GM12875 (cell line): ENCODE measurements around the gene PTPDC1.
"Not testable (repeated sequence)": the region's sequence is repeated elsewhere in the genome, so short reads cannot be mapped to it uniquely, and the experiment has no call there.

Experiments
- H3K4me3 ChIP-seq: one replicate; pipeline ENCODE4 v1.5.1; 2011; ENCODE audit warnings: low read depth, low read length, control low read depth
- TF ChIP-seq, protein P1 (sequence below): IDR thresholded peaks from 2 replicates; pipeline ENCODE4 v1.5.1; 2011; ENCODE audit warnings: low read depth, mild to moderate bottlenecking, control low read depth, inconsistent platforms, low read length, moderate library complexity, borderline replicate concordance; ENCODE audit not compliant: insufficient read depth

Gene PTPDC1

GRCh38 chr9:94108584-94108983, 24.3 kb downstream of the PTPDC1 start:
- TF ChIP-seq, protein P1, sequence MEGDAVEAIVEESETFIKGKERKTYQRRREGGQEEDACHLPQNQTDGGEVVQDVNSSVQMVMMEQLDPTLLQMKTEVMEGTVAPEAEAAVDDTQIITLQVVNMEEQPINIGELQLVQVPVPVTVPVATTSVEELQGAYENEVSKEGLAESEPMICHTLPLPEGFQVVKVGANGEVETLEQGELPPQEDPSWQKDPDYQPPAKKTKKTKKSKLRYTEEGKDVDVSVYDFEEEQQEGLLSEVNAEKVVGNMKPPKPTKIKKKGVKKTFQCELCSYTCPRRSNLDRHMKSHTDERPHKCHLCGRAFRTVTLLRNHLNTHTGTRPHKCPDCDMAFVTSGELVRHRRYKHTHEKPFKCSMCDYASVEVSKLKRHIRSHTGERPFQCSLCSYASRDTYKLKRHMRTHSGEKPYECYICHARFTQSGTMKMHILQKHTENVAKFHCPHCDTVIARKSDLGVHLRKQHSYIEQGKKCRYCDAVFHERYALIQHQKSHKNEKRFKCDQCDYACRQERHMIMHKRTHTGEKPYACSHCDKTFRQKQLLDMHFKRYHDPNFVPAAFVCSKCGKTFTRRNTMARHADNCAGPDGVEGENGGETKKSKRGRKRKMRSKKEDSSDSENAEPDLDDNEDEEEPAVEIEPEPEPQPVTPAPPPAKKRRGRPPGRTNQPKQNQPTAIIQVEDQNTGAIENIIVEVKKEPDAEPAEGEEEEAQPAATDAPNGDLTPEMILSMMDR, result no peak
- H3K4me3 ChIP-seq, result no peak overlapping the region

- TF ChIP-seq, protein P1, result no peak
- no peak overlapping the region for H3K4me3 ChIP-seq
These were observed 26.6 kb downstream of the PTPDC1 start for GRCh38 chr9:94110821-94111252.

- TF ChIP-seq, protein P1, result no peak
- H3K4me3 ChIP-seq, result no peak overlapping the region
These were observed 27.2 kb downstream of the PTPDC1 start for GRCh38 chr9:94111446-94111845.

DNA sequence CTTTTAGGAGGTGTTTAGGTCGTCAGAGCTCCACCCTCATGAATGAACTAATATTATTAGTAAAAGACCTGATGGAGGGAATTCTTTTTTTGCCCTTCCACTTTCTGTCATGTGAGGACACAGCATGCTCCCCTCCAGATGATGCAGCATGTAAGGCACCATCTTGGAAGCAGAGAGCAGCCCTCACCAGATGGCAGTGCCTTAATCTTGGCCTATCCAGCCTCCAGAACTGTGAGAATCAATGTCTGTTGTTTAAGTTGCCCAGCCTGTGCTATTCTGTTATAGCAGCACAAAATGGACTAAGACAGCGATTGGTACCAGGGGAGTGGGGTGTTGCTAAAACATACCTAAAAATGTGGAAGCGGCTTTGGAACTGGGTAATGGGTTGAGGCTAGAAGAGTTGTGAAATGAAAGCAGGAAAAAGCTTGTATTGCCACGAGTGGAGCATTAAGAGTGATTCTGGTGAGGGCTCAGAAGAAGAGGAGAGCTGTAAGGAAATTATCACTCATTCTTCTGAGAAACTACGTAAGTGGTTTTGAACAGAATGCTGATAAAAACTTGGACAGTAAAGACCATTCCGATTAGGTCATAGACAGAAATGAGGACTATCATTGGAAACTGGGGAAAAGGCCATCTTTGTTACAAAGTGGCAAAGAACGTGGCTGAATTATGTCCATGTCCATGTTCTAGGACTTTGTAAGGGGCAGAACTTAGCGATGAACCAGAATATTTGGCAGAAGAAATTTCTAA, 28.6 kb downstream of the PTPDC1 start:
- TF ChIP-seq, protein P1, result no peak
- H3K4me3 ChIP-seq, result no peak overlapping the region

GRCh38 chr9:94120088-94120487, 35.8 kb downstream of the PTPDC1 start:
- not testable (repeated sequence) for H3K4me3 ChIP-seq

- no peak overlapping the region for H3K4me3 ChIP-seq
- TF ChIP-seq, protein P1, result no peak
These were observed 36.7 kb downstream of the PTPDC1 start for GRCh38 chr9:94120854-94121376.

DNA sequence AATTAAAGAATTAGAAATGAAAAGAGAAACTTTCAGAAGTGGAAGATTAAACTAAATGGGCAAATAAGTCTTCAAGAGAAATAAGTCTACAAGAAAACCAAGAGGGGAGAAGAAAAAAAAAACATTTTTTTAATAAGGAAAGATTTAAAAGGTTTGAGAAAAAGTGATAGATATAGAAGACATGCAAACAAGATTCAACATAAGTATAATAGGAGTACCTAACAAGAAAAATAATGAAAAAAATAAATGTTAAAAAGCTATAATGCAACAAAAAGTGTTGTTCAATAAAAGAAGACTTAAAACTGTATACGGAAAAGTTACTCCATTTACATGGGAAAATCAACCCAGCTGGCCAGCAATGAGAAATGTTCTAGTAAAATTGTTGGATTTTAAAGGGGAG, 42.6 kb downstream of the PTPDC1 start:
- TF ChIP-seq, protein P1, result no peak
- H3K4me3 ChIP-seq, result no peak overlapping the region

DNA sequence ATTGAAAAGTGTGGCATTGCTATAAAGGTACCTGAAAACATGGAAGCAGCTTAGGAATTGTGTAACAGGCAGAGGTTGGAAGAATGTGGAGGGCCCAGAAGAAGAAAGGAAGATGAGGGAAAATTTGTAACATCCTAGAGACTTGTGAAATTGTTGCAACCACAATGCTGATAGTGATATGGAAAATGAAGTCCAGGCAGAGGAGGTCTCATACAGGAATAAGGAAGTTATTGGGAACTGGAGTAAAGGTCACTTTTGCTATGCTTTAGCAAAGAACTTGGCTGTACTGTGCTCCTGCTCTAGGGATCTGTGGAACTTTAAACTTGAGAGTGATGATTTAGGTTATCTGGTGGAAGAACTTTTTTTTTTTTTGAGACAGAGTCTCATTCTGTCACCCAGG, 43.5 kb downstream of the PTPDC1 start:
- no peak overlapping the region for H3K4me3 ChIP-seq
- TF ChIP-seq, protein P1, result no peak
